NCI-H1048 (cell line): ENCODE measurements around the gene IRAK4.

Experiments
- DNase-seq: peaks from one replicate; lab custom pipeline; 2025; lab: John Stamatoyannopoulos, UW

Gene IRAK4

GRCh38 chr12:43766291-43766690 lies 7.5 kb downstream of the IRAK4 start:
- no peak for DNase-seq

GRCh38 chr12:43776498-43776897 lies 17.7 kb downstream of the IRAK4 start:
- DNase-seq = no peak

- DNase-seq = no peak
These were observed 28.3 kb downstream of the IRAK4 start for GRCh38 chr12:43786899-43787693.

- no peak for DNase-seq
These were observed 31.2 kb downstream of the IRAK4 start for GRCh38 chr12:43789941-43790340.

- DNase-seq = no peak
These were observed 37.0 kb downstream of the IRAK4 start for GRCh38 chr12:43795716-43796280.

GRCh38 chr12:43797561-43798217 lies 38.9 kb downstream of the IRAK4 start:
- no peak for DNase-seq

- no peak for DNase-seq
These were observed 46.6 kb downstream of the IRAK4 start for GRCh38 chr12:43805149-43805859.

- DNase-seq = peak; percentile 43
These were observed 47.3 kb downstream of the IRAK4 start, which contains the start of gene TWF1 for GRCh38 chr12:43805860-43806736. Gene TWF1 (minus strand): TSS chr12:43806317. CDS start chr12:43806245, 72 bp downstream.

- no peak for DNase-seq
These were observed 48.0 kb downstream of the IRAK4 start for GRCh38 chr12:43806737-43807072.

- DNase-seq = no peak
These were observed 48.6 kb downstream of the IRAK4 start for GRCh38 chr12:43807386-43807785.

- DNase-seq = no peak
These were observed 53.3 kb downstream of the IRAK4 start for GRCh38 chr12:43812057-43812456.

GRCh38 chr12:43812926-43813325 lies 54.2 kb downstream of the IRAK4 start:
- no peak for DNase-seq

- no peak for DNase-seq
These were observed 56.7 kb downstream of the IRAK4 start for GRCh38 chr12:43815416-43815815.

- no peak for DNase-seq
These were observed 57.4 kb downstream of the IRAK4 start for GRCh38 chr12:43816168-43816567.

GRCh38 chr12:43824207-43824775 lies 65.5 kb downstream of the IRAK4 start:
- DNase-seq = no peak

- no peak for DNase-seq
These were observed 67.9 kb downstream of the IRAK4 start for GRCh38 chr12:43826681-43827080.

GRCh38 chr12:43827093-43827492 lies 68.3 kb downstream of the IRAK4 start:
- DNase-seq = no peak

GRCh38 chr12:43832463-43833168 lies 73.9 kb downstream of the IRAK4 start:
- DNase-seq = no peak

GRCh38 chr12:43835264-43835655 lies 76.5 kb downstream of the IRAK4 start:
- no peak for DNase-seq

GRCh38 chr12:43835656-43836474 lies 77.1 kb downstream of the IRAK4 start, which contains the start of gene TMEM117:
Gene TMEM117 (plus strand): TSS chr12:43836081.
- DNase-seq = no peak
